HepG2 (cell line): ENCODE data around the gene KRTAP25-1. TPM values are rescaled to one million over a fixed set of nuclear protein-coding genes. Genes with fewer than 3 reads are reported as not detected.

Experiments
- ATAC-seq: fragments of 200-7000 bp; cut with Tn5 transposase; 3 replicates; pipeline ENCODE4 v1.9.1; 2020; ENCODE audit warnings: mild to moderate bottlenecking, moderate library complexity
- BruUV-seq: library from RNA; stranded (reverse); fragments of 400-500 nt; replicated peaks from 2 replicates; lab custom pipeline; 2021; lab: Mats Ljungman, UMichigan
- CTCF ChIA-PET: fragments of 300-600 bp; formaldehyde crosslinking; extraction: SDS; loops from one replicate; lab custom pipeline; 2021; ENCODE audit warnings: low total read pairs, inconsistent platforms, low intra/inter-chr PET ratio; lab: Yijun Ruan, JAX
- POLR2A ChIA-PET: fragments of 350-600 bp; sonication (Branson Sonifier 250); formaldehyde crosslinking; loops from one replicate; lab custom pipeline; 2020; ENCODE audit warnings: antibody characterized with exemption, inconsistent platforms; lab: Yijun Ruan, JAX
- DNase-seq: peaks from one replicate; pipeline ENCODE4 v3.0.0-alpha.2; 2015; ENCODE audit warnings: low spot score
- FAIRE-seq: peaks from 3 replicates; lab custom pipeline; 2011; peaks lifted over from hg19 to GRCh38; lab: Jason Lieb, UNC
- H2AFZ ChIP-seq: one replicate; pipeline ENCODE4 v1.6.1; 2011; ENCODE audit warnings: low read length, inconsistent platforms
- H3K27ac ChIP-seq: fragments of 300-600 bp; 3 replicates; pipeline ENCODE4 v1.8.0; 2011; ENCODE audit warnings: mixed run types, mild to moderate bottlenecking, mixed read lengths, low read length, inconsistent platforms; ENCODE audit not compliant: insufficient read depth; ENCODE audit errors: extremely low read length
- H3K27me3 ChIP-seq, 2 experiments: fragments of 200-600 bp in 1 of 2; 2 replicates in 1 of 2; 3 replicates in 1 of 2; pipeline versions ENCODE4 v1.6.0 to v1.8.0; 2011; ENCODE audit warnings: low read length in 2 of 2, mild to moderate bottlenecking in 2 of 2, moderate library complexity in 2 of 2, inconsistent platforms in 1 of 2; ENCODE audit not compliant: insufficient read depth in 2 of 2, control insufficient read depth in 1 of 2
- H3K36me3 ChIP-seq, 2 experiments: fragments of 200-600 bp in 1 of 2; replicated peaks in 1 of 2; 2 replicates in 1 of 2; 3 replicates in 1 of 2; pipeline versions ENCODE4 v1.5.1 to v1.8.0; 2011; ENCODE audit warnings: low read length in 2 of 2, inconsistent platforms in 1 of 2; ENCODE audit not compliant: insufficient read depth in 2 of 2, control insufficient read depth in 1 of 2
- H3K4me1 ChIP-seq: 2 replicates; pipeline ENCODE4 v1.5.1; 2012; ENCODE audit warnings: low read length, inconsistent platforms; ENCODE audit not compliant: insufficient read depth
- H3K4me2 ChIP-seq: 2 replicates; pipeline ENCODE4 v1.6.0; 2011; ENCODE audit warnings: low read depth, low read length, inconsistent platforms
- H3K4me3 ChIP-seq, 3 experiments: fragments of 200-600 bp in 1 of 3; sonication (generic), shearing (Covaris generic) in 1 of 3; replicated peaks in 1 of 3; 2 replicates each; pipeline ENCODE4 v1.5.1; 2011 to 2016; ENCODE audit warnings: low read length in 3 of 3, inconsistent platforms in 2 of 3, low read depth in 2 of 3, mild to moderate bottlenecking in 2 of 3, control low read depth in 1 of 3, mixed read lengths in 1 of 3; ENCODE audit not compliant: insufficient read depth in 1 of 3
- H3K79me2 ChIP-seq: one replicate; pipeline ENCODE4 v1.6.1; 2011; ENCODE audit warnings: low read length, inconsistent platforms; ENCODE audit not compliant: insufficient read depth
- H3K9ac ChIP-seq: 2 replicates; pipeline ENCODE4 v1.6.0; 2011; ENCODE audit warnings: mild to moderate bottlenecking, low read depth, low read length, inconsistent platforms; ENCODE audit not compliant: insufficient read depth
- H3K9me3 ChIP-seq: 2 replicates; pipeline ENCODE4 v1.5.1; 2012; ENCODE audit warnings: mild to moderate bottlenecking, low read length
- H4K20me1 ChIP-seq: 2 replicates; pipeline ENCODE4 v1.6.0; 2011; ENCODE audit warnings: inconsistent platforms, mild to moderate bottlenecking, low read length, moderate library complexity; ENCODE audit not compliant: insufficient read depth
- ISX ChIP-seq: sonication (generic); formaldehyde crosslinking; conservative IDR thresholded peaks from 2 replicates; pipeline ENCODE4 v1.5.0; 2020; ENCODE audit warnings: missing genetic modification reagents
- PRDM4 ChIP-seq: sonication (generic); formaldehyde crosslinking; IDR thresholded peaks from 2 replicates; pipeline ENCODE4 v1.9.0; 2021; ENCODE audit warnings: missing genetic modification reagents, borderline replicate concordance
- ZBTB14 ChIP-seq: sonication (generic); formaldehyde crosslinking; IDR thresholded peaks from 2 replicates; pipeline ENCODE4 v1.4.0; 2020; ENCODE audit warnings: missing genetic modification reagents
- ZBTB20 ChIP-seq: sonication (generic); formaldehyde crosslinking; IDR thresholded peaks from 2 replicates; pipeline ENCODE4 v1.8.1; 2023; ENCODE audit warnings: missing genetic modification reagents, low read depth, mild to moderate bottlenecking, borderline replicate concordance
- ZNF567 ChIP-seq: sonication (generic); formaldehyde crosslinking; IDR thresholded peaks from 2 replicates; pipeline ENCODE4 v1.8.1; 2023; ENCODE audit warnings: mild to moderate bottlenecking, missing genetic modification reagents, borderline replicate concordance
- ZNF580 ChIP-seq: IDR thresholded peaks from 2 replicates; pipeline ENCODE4 v1.6.1; 2016; ENCODE audit warnings: low read depth, borderline replicate concordance
- WGBS: methylation state at CpG from one replicate; pipeline ENCODE4 v1.1.6; 2017; ENCODE audit warnings: low lambda C conversion rate; 5-methylcytosine and 5-hydroxymethylcytosine counted together
- in situ Hi-C: cut with HindIII; loops from 2 replicates; pipeline ENCODE4 v1.10.0; 2017; ENCODE audit warnings: low pct_unique_long_range_greater_than_20kb; ENCODE audit not compliant: extremely low pct_ligation_motif_present
- intact Hi-C: fragments of 100-400 bp; cut with micrococcal nuclease; formaldehyde crosslinking; loops from one replicate; pipeline ENCODE4 v1.10.0; 2022; ENCODE audit not compliant: unreplicated experiment
- polyA plus RNA-seq, 8 experiments: library from polyadenylated mRNA; depleted of rRNA in 3 of 8; stranded (reverse) in 7 of 8; unstranded in 1 of 8; fragments of >200 nt; fragmentation: Illumina TruSeq in 4 of 8; extraction: Trizol in 4 of 8; gene quantifications; 2 replicates each; pipeline versions ENCODE4 v1.2.1 to v1.2.3, GENCODE V29; 2011 to 2016; ENCODE audit warnings: low read depth in 4 of 8, missing spikeins in 1 of 8, mixed read lengths in 1 of 8; ENCODE audit not compliant: insufficient read depth in 1 of 8
- total RNA-seq, 5 experiments: library from RNA; depleted of rRNA; stranded (reverse); fragments of >200 nt; fragmentation: Illumina TruSeq; extraction: Trizol; gene quantifications; 2 replicates each; pipeline ENCODE4 v1.2.3, GENCODE V29; 2016; ENCODE audit warnings: low read depth in 1 of 5

Gene KRTAP25-1
- total and polyA plus RNA-seq, 2 of the 13 experiments (the other 11 are each of a cell fraction or from before 2014, with no cell fraction given): not detected

- Histone ChIP-seq H4K20me1 (no peaks in the 10 kb centered on the region), H3K4me1 (no peaks in the 10 kb centered on the region), H3K4me3 (no peak overlapping the region), H2AFZ (no peak overlapping the region), H3K4me2 (no peak overlapping the region), H3K27ac (no peak overlapping the region), H3K36me3 (no peaks in the 10 kb centered on the region), H3K79me2 (no peaks in the 10 kb centered on the region)
- POLR2A ChIA-PET: no interaction called here
- no peak for FAIRE-seq
- ATAC-seq: no peak
- 4% methylated on average over 4 of the region's 4 CpGs for WGBS
- in situ Hi-C loops (no loop called here), intact Hi-C loops (no loop called here)
- BruUV-seq: no TSS peak
- CTCF ChIA-PET: no interaction called here
- no peak for TF ChIP-seq ZNF580
- no peak for TF ChIP-seq ZBTB14 (CRISPR knock-in tag)
- TF ChIP-seq, all 625 proteins: peak for 0
- no peak for DNase-seq
- H3K9ac ChIP-seq: no peak overlapping the region
- peaks cover 78% of the 10 kb centered on the region for H3K9me3 ChIP-seq
- H3K27me3 ChIP-seq: no peaks in the 10 kb centered on the region
Observed at GRCh38 chr21:30257773-30258172, 31.5 kb downstream of the KRTAP25-1 start.

GRCh38 chr21:30256100-30256499 is 33.2 kb downstream of the KRTAP25-1 start:
- Histone ChIP-seq H3K79me2 (no peaks in the 10 kb centered on the region), H4K20me1 (no peaks in the 10 kb centered on the region), H3K4me2 (no peak overlapping the region), H3K4me1 (no peaks in the 10 kb centered on the region), H3K4me3 (no peak overlapping the region), H3K9me3 (peaks cover 76% of the 10 kb centered on the region), H3K27me3 (no peaks in the 10 kb centered on the region), H3K9ac (no peak overlapping the region), H3K36me3 (no peaks in the 10 kb centered on the region), H2AFZ (no peak overlapping the region), H3K27ac (no peak overlapping the region)
- ATAC-seq: no peak
- WGBS: 40% methylated on average over 4 of the region's 4 CpGs
- POLR2A ChIA-PET: no interaction called here
- in situ Hi-C loops: no loop called here
- no peak for DNase-seq
- CTCF ChIA-PET: no interaction called here
- FAIRE-seq: no peak
- intact Hi-C loops: no loop called here
- BruUV-seq: no TSS peak
- TF ChIP-seq ZNF567 (CRISPR knock-in tag) (no peak), PRDM4 (CRISPR knock-in tag) (no peak), ZBTB20 (no peak), ISX (CRISPR knock-in tag) (no peak)
